ENCODE results near the gene RYR3.

DNA sequence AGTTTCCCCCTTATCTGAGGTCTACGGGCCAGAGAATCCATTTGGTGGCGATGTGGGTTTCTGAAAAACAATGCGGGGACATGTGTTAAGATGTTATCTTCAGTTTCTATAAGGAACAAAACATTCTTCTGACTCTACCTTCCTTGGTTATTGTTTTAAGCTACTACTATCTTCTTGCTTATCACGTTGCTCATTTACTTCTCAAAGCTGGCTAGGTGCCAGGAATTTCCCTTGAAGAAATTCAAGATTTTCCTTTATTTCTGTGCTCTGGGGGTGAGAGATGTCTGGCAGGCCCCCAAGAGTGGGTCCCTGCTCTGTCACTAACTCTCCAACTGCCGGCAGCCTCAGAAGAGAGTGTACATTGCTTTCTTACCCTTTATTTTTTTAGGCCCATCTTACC is 119.8 kb downstream of the RYR3 start:
- TF ChIP-seq, protein P1, sequence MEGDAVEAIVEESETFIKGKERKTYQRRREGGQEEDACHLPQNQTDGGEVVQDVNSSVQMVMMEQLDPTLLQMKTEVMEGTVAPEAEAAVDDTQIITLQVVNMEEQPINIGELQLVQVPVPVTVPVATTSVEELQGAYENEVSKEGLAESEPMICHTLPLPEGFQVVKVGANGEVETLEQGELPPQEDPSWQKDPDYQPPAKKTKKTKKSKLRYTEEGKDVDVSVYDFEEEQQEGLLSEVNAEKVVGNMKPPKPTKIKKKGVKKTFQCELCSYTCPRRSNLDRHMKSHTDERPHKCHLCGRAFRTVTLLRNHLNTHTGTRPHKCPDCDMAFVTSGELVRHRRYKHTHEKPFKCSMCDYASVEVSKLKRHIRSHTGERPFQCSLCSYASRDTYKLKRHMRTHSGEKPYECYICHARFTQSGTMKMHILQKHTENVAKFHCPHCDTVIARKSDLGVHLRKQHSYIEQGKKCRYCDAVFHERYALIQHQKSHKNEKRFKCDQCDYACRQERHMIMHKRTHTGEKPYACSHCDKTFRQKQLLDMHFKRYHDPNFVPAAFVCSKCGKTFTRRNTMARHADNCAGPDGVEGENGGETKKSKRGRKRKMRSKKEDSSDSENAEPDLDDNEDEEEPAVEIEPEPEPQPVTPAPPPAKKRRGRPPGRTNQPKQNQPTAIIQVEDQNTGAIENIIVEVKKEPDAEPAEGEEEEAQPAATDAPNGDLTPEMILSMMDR (IDR thresholded peaks at IDR 0.05) = no peak
- no peak for TF ChIP-seq POLR2A (IDR thresholded peaks at IDR 0.05)
